Retinal pigment epithelial cell (primary cell): Measurements from ENCODE around the gene GPR32.
"Not testable (repeated sequence)": the region's sequence is repeated elsewhere in the genome, so short reads cannot be mapped to it uniquely, and the experiment has no call there.

Experiments used
- DNase-seq: peaks from one replicate; pipeline ENCODE4 v3.0.0-alpha.2; 2010; ENCODE audit warnings: low read depth
- H3K4me3 ChIP-seq: 2 replicates; pipeline ENCODE4 v1.5.1; 2011; ENCODE audit warnings: mild to moderate bottlenecking, low read length, control low read depth, moderate library complexity
- CTCF ChIP-seq: conservative IDR thresholded peaks from 2 replicates; pipeline ENCODE4 v1.5.1; 2011; ENCODE audit warnings: low read depth, low read length, control low read depth, inconsistent platforms

GPR32 gene

DNA sequence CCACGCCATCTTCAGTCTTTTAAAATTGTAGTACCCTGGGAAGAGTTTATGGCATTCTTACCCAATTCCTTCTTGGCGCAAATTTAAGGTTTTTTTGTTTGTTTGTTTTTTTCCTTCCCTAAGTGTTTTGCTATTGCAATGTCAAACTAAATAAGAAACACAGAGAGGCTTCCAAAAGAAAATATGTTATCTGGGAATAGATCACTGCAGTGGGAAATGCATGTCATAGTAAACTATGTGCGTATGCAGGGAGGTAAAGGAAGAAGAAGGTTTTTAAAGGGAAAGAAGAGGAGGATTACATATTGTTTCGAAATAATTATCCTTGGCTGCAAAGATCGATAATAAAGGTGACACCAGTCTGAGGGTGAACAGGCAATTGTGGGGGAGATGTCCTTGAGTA lies 33.9 kb upstream of the GPR32 start:
- H3K4me3 ChIP-seq, result no peak overlapping the region
- no peak for TF ChIP-seq CTCF
- DNase-seq, result no peak

DNA sequence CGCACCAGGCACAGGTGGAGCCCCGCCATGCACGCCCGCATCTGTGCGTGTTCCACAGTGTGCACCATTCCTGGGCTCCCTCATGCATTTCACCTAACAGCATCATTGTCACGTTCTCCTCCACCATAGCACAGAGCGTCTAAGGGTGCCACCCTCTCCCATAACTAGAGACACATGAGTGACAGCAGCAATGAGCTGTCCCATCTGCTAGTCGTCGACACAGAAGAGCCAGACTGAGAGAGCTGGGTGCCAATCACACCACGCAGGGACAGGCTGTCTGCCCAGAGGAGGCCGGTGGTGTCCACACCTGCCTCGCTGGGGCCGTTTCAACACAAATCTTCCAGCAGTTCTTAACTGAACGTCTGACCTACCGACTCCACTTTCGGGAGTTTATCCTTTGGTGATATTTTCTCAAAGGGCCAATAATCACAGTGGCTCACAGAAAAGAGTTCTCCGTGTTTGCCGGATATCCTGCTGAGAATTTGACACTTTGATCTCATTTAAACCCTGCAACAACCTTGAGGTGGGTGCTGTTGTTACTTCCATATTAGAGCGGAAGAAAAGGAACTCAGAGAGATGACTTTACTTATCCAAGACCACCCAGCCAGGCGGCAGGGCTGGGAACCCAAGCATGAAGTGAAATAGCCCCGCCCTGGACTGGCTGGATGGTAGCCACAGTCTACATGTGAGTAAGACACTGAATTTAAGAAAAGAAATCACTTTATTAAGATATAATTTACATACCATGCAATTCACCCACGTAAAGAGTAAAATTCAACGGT lies 30.9 kb upstream of the GPR32 start:
- DNase-seq, result no peak
- H3K4me3 ChIP-seq, result no peak overlapping the region
- no peak for TF ChIP-seq CTCF

DNA sequence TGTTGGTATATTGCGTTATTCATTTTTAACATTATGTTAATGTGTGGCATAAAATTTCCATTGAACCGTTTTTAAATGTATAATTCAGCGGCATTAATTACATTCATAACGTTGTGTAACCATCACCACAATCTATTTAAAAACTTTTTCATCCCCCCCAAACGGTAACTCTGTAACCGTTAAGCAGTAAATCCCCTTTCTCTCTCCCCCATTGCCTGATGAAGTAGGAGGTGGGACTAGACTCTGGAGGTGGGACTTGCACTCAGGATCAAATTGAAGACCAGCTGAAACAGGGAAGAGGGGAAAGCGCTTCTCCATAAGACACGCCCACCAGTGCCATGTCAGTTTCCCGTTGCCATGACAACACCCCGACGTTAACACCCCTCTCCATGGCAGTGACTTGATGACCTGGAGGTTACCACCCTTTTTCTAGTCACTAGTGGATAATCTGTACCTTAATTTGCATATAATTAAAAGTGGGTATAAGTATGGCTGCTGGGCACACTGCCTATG lies 30.3 kb upstream of the GPR32 start:
- TF ChIP-seq CTCF, result no peak
- DNase-seq, result no peak

DNA sequence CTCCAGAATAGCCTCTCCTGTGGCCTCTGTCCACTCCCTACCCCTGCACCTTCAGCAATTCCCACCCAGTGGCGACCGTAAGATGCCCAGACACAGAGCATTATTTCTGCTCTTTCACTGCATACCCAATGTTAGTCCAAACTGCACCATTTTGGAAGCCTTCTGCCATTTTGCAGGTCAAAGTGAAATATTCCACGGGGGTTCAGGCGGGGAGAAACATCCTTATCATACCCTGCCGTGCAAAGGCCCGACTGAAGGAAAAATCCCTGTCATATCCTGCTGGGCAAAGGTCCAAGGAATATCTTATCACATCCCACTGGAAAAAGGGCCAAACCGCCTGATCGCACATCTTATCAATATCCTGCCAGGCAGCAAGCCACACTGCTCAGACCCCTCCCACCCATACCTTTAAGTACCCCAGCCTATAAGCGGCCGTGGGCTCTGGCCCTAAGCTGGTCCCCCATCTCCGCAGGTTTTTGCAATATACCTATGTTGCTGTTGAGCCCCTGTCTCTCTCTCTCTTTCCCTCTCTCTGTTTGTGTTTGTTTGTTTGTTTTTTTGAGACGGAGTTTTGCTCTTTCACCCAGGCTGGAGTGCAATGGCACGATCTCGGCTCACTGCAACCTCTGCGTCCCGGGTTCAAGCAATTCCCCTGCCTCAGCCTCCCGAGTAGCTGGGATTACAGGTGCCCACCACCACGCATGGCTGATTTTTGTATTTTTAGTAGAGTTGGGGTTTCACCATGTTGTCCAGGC lies 28.9 kb upstream of the GPR32 start:
- DNase-seq, result no peak
- no peak for TF ChIP-seq CTCF
- no peak overlapping the region for H3K4me3 ChIP-seq

More for the DNA sequence above, 30.3 kb upstream of the GPR32 start:
- no peak overlapping the region for H3K4me3 ChIP-seq

GRCh38 chr19:50743537-50743936 lies 26.7 kb upstream of the GPR32 start:
- DNase-seq, result no peak
- TF ChIP-seq CTCF, result no peak
- no peak overlapping the region for H3K4me3 ChIP-seq

GRCh38 chr19:50745221-50745620 lies 25.0 kb upstream of the GPR32 start:
- DNase-seq, result no peak
- H3K4me3 ChIP-seq, result no peak overlapping the region
- TF ChIP-seq CTCF, result no peak

DNA sequence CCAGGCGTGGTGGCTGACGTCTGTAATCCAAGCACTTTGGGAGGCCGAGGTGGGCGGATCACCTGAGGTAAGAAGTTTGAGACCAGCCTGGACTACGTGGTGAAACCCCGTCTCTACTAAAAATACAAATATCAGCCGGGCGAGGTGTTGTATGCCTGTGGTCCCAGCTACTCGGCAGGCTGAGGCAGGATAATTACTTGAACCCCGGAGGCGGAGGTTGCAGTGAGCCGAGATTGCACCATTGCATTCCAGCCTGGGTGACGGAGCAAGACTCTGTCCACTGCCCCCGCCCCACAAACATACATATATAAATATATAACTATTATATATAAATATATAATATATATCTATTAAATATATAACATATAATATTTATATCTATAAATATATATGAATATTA lies 23.1 kb upstream of the GPR32 start:
- not testable (repeated sequence) for H3K4me3 ChIP-seq, DNase-seq
